Measurements from ENCODE around the gene SH3TC1.
A peak's percentile ranks its signal among the peaks of the same experiment; 100 is the strongest.

The SH3TC1 gene

DNA sequence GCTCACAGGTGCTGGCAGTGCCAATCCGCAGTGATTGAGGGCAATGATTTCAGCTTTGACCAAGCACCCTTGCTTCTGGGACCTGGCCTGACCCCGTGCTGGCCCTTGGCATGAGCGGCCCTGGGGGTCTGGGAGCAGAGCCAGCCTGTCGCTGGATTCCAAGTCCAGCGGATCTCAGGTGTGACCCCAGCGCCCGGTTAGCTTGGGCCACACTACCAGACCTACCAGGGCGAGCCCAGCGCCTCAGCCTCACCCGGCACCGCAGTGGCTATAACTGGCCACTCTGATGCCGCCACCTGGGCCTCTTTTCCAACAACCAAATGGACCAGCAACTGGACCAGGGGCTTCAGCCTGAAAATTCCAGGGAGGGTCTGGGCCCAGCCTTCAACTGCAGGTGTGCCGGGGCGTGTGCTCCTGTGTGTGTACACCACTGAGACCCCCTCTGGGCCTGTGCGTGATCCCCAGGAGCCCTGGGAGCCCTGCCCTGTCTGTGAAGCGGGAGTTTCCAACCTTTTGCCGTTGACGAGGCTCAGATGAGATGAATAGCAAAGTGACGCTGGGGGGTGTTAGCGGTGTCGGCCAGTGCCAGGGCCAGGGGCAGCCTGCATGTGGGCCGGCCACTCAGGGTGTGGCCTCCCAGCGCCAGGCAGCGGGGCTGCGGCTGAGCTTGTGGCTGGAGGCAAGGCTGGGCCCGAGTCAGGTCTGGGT is 658 bp downstream of the SH3TC1 start:
- peak overlapping the region; percentile 74 for H3K27ac ChIP-seq (ENCODE audit: low read length)
- H3K9ac ChIP-seq (ENCODE audit: low read length): peak overlapping the region; percentile 87
- H3K4me3 ChIP-seq (ENCODE audit: low read length): peak overlapping the region; percentile 94

GRCh38 chr4:8200302-8200975 is 1.3 kb downstream of the SH3TC1 start:
- H3K27ac ChIP-seq (ENCODE audit: low read length): 0 out of 2 replicates have a peak overlapping the region, but pooled peaks have one; percentile 74
- peak overlapping the region; percentile 94 for H3K4me3 ChIP-seq (ENCODE audit: low read length)
- peaks cover 19% of the 10 kb centered on the region for H4K20me1 ChIP-seq (ENCODE audit: insufficient read depth, low read length)
- H2AFZ ChIP-seq (ENCODE audit: low read depth, low read length): no peak overlapping the region
- peaks cover 50% of the 10 kb centered on the region for H3K4me1 ChIP-seq (ENCODE audit: low read length)
- H3K27me3 ChIP-seq (ENCODE audit: low read depth, low read length): peaks cover 8% of the 10 kb centered on the region
- peak overlapping the region; percentile 95 for H3K4me2 ChIP-seq (ENCODE audit: low read length)
- H3K9me3 ChIP-seq (ENCODE audit: insufficient read depth, low read length): no peaks in the 10 kb centered on the region
- H3K9ac ChIP-seq (ENCODE audit: low read length): peak overlapping the region; percentile 87
- peaks cover 4% of the 10 kb centered on the region for H3K36me3 ChIP-seq (replicated peaks; ENCODE audit: low read depth, low read length)
- TF ChIP-seq CTCF (IDR thresholded peaks at IDR 0.05; ENCODE audit: low read depth, low read length): no peak
- TF ChIP-seq EZH2phosphoT487 (IDR thresholded peaks at IDR 0.05; ENCODE audit: low read depth): no peak
- H3K79me2 ChIP-seq (ENCODE audit: low read length): peaks cover 12% of the 10 kb centered on the region; the same call in 1 of the 2 replicates

More for the DNA sequence above, 658 bp downstream of the SH3TC1 start:
- Histone ChIP-seq H4K20me1 (ENCODE audit: insufficient read depth, low read length) (peaks cover 19% of the 10 kb centered on the region), H3K4me2 (ENCODE audit: low read length) (peak overlapping the region; percentile 95), H3K36me3 (replicated peaks; ENCODE audit: low read depth, low read length) (peaks cover 4% of the 10 kb centered on the region), H3K79me2 (ENCODE audit: low read length) (peaks cover 12% of the 10 kb centered on the region; the same call in 1 of the 2 replicates), H3K4me1 (ENCODE audit: low read length) (peaks cover 50% of the 10 kb centered on the region), H3K9me3 (ENCODE audit: insufficient read depth, low read length) (no peaks in the 10 kb centered on the region), H3K27me3 (ENCODE audit: low read depth, low read length) (peaks cover 15% of the 10 kb centered on the region), H2AFZ (ENCODE audit: low read depth, low read length) (peak overlapping the region; percentile 43; the same call in 1 of the 2 replicates)
- TF ChIP-seq EZH2phosphoT487 (IDR thresholded peaks at IDR 0.05; ENCODE audit: low read depth) (no peak), CTCF (IDR thresholded peaks at IDR 0.05; ENCODE audit: low read depth, low read length) (no peak)

- Histone ChIP-seq H3K4me3 (ENCODE audit: low read length) (peak overlapping the region; percentile 94), H3K27me3 (ENCODE audit: low read depth, low read length) (peaks cover 2% of the 10 kb centered on the region; the same call in 1 of the 2 replicates), H3K27ac (ENCODE audit: low read length) (no peak overlapping the region), H3K36me3 (replicated peaks; ENCODE audit: low read depth, low read length) (peaks cover 4% of the 10 kb centered on the region), H3K4me1 (ENCODE audit: low read length) (peaks cover 57% of the 10 kb centered on the region), H3K79me2 (ENCODE audit: low read length) (peaks cover 12% of the 10 kb centered on the region; the same call in 1 of the 2 replicates), H4K20me1 (ENCODE audit: insufficient read depth, low read length) (peaks cover 19% of the 10 kb centered on the region), H2AFZ (ENCODE audit: low read depth, low read length) (no peak overlapping the region), H3K9ac (ENCODE audit: low read length) (peak overlapping the region; percentile 87), H3K4me2 (ENCODE audit: low read length) (peak overlapping the region; percentile 95), H3K9me3 (ENCODE audit: insufficient read depth, low read length) (no peaks in the 10 kb centered on the region)
- no peak for TF ChIP-seq EZH2phosphoT487 (IDR thresholded peaks at IDR 0.05; ENCODE audit: low read depth)
- TF ChIP-seq CTCF (IDR thresholded peaks at IDR 0.05; ENCODE audit: low read depth, low read length): no peak
Observed at GRCh38 chr4:8201321-8201781, 2.3 kb downstream of the SH3TC1 start.
